Gastroesophageal sphincter (tissue), 3 donors: Measurements from ENCODE around the gene PKNOX1.

ENCODE experiments used
- CTCF ChIP-seq, 4 experiments: fragments of 200-600 bp in 2 of 4; fragments of 450-650 bp in 2 of 4; sonication (generic) in 1 of 4; IDR thresholded peaks; one replicate each; pipeline ENCODE4 v1.5.1; 2017 to 2019; ENCODE audit warnings: antibody characterized with exemption in 4 of 4, mild to moderate bottlenecking in 2 of 4, moderate library complexity in 2 of 4
- POLR2AphosphoS5 ChIP-seq: sonication (generic); formaldehyde crosslinking; IDR thresholded peaks from one replicate; pipeline ENCODE4 v1.6.1; 2017; ENCODE audit warnings: antibody characterized with exemption

- TF ChIP-seq CTCF (IDR thresholded peaks at IDR 0.05) (no peak), POLR2AphosphoS5 (no peak)
Observed at GRCh38 chr21:43029785-43030184, 55.4 kb downstream of the PKNOX1 start.
